Transverse colon (tissue), 4 donors: ENCODE measurements around the gene ATRN. TPM values are rescaled to one million over a fixed set of nuclear protein-coding genes. Genes with fewer than 3 reads are reported as not detected.

ENCODE experiments used
- DNase-seq: peaks from one replicate; pipeline ENCODE4 v3.0.0-alpha.2; 2019
- H3K27ac ChIP-seq, 4 donors: fragments of 200-600 bp; sonication (generic); 2 replicates each; pipeline ENCODE4 v1.5.1; 2016 to 2018; ENCODE audit warnings: inconsistent platforms in 4 of 4
- H3K27me3 ChIP-seq: fragments of 200-600 bp; sonication (generic); 2 replicates; pipeline ENCODE4 v1.5.1; 2017; ENCODE audit warnings: inconsistent platforms
- H3K36me3 ChIP-seq, 4 donors: fragments of 200-600 bp; sonication (generic); 2 replicates each; pipeline ENCODE4 v1.5.1; 2017 to 2019; ENCODE audit warnings: inconsistent platforms in 4 of 4
- H3K4me1 ChIP-seq, 4 donors: fragments of 200-600 bp; sonication (generic); 2 replicates each; pipeline ENCODE4 v1.5.1; 2017 to 2020; ENCODE audit warnings: inconsistent platforms in 4 of 4
- H3K4me3 ChIP-seq, 4 donors: fragments of 200-600 bp; sonication (generic); 1 replicate in 1 of 4; 2 replicates in 3 of 4; pipeline versions ENCODE4 v1.5.1 to v1.6.1; 2017 to 2019; ENCODE audit warnings: inconsistent platforms in 4 of 4
- H3K9me3 ChIP-seq, 2 donors: fragments of 200-600 bp; sonication (generic); 2 replicates each; pipeline ENCODE4 v1.5.1; 2017 to 2019; ENCODE audit warnings: inconsistent platforms in 2 of 2
- EP300 ChIP-seq: sonication (generic); formaldehyde crosslinking; IDR thresholded peaks from one replicate; pipeline ENCODE4 v1.6.1; 2017; ENCODE audit warnings: antibody characterized with exemption, low read depth
- POLR2A ChIP-seq: fragments of 450-650 bp; IDR thresholded peaks from one replicate; pipeline ENCODE4 v1.6.1; 2016; ENCODE audit warnings: antibody characterized with exemption, mild to moderate bottlenecking, moderate library complexity
- POLR2AphosphoS5 ChIP-seq, 3 donors: sonication (generic); formaldehyde crosslinking; IDR thresholded peaks; one replicate each; pipeline ENCODE4 v1.6.1; 2016; ENCODE audit warnings: antibody characterized with exemption in 3 of 3
- WGBS, 2 donors: methylation state at CpG; one replicate each; pipeline ENCODE4 v1.1.5; 2018; ENCODE audit warnings: low coverage in 1 of 2; 5-methylcytosine and 5-hydroxymethylcytosine counted together
- in situ Hi-C, 4 donors: fragments of 200-750 bp; cut with MboI; loops; one replicate each; pipeline versions ENCODE4 v1.15.0 to v1.15.1; 2017; ENCODE audit warnings: low sequenced_read_pairs in 3 of 4, low pct_ligation_motif_present in 1 of 4, low pct_unique_long_range_greater_than_20kb in 1 of 4
- intact Hi-C: fragments of 100-400 bp; cut with DNase I; formaldehyde crosslinking; loops from one replicate; pipeline ENCODE4 v1.15.1; 2023; ENCODE audit warnings: low total_unique reads
- total RNA-seq, 4 donors: library from RNA; depleted of rRNA; stranded (reverse); fragments of >200 nt; gene quantifications; one replicate each; pipeline ENCODE4 v1.1.0, GENCODE V29; 2016
- TF ChIP-seq, protein P1 (sequence below), 5 experiments: fragments of 200-600 bp in 3 of 5; fragments of 450-650 bp in 2 of 5; sonication (generic) in 3 of 5; IDR thresholded peaks; 1 replicate in 2 of 5; 2 replicates in 3 of 5; pipeline ENCODE4 v1.5.1; 2016 to 2017; ENCODE audit warnings: antibody characterized with exemption in 5 of 5, inconsistent platforms in 3 of 5, mild to moderate bottlenecking in 2 of 5, moderate library complexity in 1 of 5

The ATRN gene
- total RNA-seq, 4 donors from 2014 or later = 6.8 to 24.7 (median 15.9) TPM

DNA sequence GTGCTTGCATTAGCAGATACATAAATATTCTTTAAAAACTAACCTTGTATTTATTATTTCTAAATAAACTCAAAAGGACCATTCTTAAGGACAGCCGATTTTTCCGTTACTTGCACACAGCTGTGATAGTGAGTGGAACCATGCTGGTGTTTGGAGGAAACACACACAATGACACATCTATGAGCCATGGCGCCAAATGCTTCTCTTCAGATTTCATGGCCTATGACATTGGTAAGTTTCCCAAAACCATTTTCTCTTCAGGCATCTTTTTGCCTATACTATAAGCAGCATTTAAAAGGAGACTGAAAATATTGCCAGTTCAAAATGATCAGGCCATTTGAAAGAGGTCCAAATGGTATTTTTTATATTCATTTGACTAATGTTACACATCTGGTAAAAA is 92.3 kb downstream of the ATRN start:
- no peak overlapping the region for H3K27ac ChIP-seq
- intact Hi-C loops = no loop called here
- H3K9me3 ChIP-seq = no peaks in the 10 kb centered on the region
- TF ChIP-seq, protein P1, sequence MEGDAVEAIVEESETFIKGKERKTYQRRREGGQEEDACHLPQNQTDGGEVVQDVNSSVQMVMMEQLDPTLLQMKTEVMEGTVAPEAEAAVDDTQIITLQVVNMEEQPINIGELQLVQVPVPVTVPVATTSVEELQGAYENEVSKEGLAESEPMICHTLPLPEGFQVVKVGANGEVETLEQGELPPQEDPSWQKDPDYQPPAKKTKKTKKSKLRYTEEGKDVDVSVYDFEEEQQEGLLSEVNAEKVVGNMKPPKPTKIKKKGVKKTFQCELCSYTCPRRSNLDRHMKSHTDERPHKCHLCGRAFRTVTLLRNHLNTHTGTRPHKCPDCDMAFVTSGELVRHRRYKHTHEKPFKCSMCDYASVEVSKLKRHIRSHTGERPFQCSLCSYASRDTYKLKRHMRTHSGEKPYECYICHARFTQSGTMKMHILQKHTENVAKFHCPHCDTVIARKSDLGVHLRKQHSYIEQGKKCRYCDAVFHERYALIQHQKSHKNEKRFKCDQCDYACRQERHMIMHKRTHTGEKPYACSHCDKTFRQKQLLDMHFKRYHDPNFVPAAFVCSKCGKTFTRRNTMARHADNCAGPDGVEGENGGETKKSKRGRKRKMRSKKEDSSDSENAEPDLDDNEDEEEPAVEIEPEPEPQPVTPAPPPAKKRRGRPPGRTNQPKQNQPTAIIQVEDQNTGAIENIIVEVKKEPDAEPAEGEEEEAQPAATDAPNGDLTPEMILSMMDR (IDR thresholded peaks at IDR 0.05) = no peak
- no peak for TF ChIP-seq POLR2A
- no peak for TF ChIP-seq EP300
- TF ChIP-seq POLR2AphosphoS5 (IDR thresholded peaks at IDR 0.05) = no peak
- in situ Hi-C loops = no loop called here
- H3K36me3 ChIP-seq = no peaks in the 10 kb centered on the region
- DNase-seq = no peak
- H3K4me1 ChIP-seq = no peaks in the 10 kb centered on the region
- WGBS, 2 donors = 52 to 86% methylated on average over 3 of the region's 3 CpGs
- H3K27me3 ChIP-seq = no peaks in the 10 kb centered on the region
- H3K4me3 ChIP-seq = no peak overlapping the region

DNA sequence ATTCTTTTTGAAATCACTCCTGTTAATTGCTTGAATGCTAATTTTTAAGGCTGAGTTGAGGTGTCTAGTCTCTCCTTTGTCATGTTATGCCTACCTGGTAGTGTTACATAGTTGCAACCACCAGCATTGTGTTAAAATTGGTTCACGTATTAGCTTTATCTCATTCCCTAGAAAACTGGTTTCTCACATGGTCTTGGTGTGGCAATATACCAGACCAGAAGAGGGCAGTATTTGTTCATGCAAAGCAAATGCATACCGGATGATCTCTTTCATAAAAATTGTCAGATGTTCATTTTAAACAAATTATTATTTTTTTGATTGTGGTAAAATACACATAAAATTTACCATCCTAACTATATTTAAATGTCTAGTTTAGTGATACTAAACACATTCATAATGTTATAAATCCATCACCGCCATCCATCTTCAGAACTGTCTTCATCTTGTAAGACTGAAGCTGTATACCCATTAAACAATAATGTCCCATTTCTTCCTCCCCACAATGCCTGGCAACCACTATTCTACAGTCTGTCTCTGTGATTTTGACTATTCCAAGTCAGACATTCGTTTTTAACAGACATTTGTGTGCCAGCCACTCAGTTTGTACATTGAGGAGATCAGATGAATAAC is 92.8 kb downstream of the ATRN start:
- Histone ChIP-seq H3K4me1 (no peaks in the 10 kb centered on the region), H3K4me3 (no peak overlapping the region), H3K27ac (no peak overlapping the region), H3K9me3 (no peaks in the 10 kb centered on the region), H3K27me3 (no peaks in the 10 kb centered on the region), H3K36me3 (no peaks in the 10 kb centered on the region)
- in situ Hi-C loops (no loop called here), intact Hi-C loops (no loop called here)
- 58 to 62% methylated on average over 4 of the region's 4 CpGs for WGBS, 2 donors
- TF ChIP-seq, protein P1 (IDR thresholded peaks at IDR 0.05) = peak; percentile 47 to 64 (median 53)
- no peak for TF ChIP-seq EP300
- DNase-seq = no peak

DNA sequence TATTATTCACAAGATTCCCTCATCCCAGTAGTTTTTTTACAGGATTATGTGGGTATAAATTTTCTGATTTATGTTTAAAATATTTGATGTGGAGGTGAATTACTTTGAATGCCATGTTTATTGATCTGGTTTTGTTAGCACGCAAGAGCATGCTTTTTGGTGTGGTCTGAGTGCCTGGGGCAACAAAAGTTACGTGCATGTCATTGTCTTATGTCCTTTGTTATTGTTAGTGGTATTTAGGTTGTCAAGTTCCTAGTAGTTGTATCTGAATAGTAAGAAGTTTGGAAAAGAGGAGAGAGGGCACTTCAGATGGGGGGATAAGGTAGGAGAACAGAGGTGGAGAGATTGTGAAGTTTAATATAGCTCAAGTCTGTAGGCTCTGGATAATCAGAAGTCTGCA is 95.0 kb downstream of the ATRN start:
- no peaks in the 10 kb centered on the region for H3K4me1 ChIP-seq
- whole genome bisulfite sequencing, 2 donors = 98 to 100% methylated on average over 2 of the region's 2 CpGs
- DNase-seq = no peak
- intact Hi-C loops (no loop called here), in situ Hi-C loops (no loop called here)
- no peak overlapping the region for H3K27ac ChIP-seq
- no peaks in the 10 kb centered on the region for H3K36me3 ChIP-seq
- TF ChIP-seq, protein P1 (IDR thresholded peaks at IDR 0.05) = no peak
- TF ChIP-seq POLR2AphosphoS5 (IDR thresholded peaks at IDR 0.05) (no peak), POLR2A (no peak), EP300 (no peak)
- H3K9me3 ChIP-seq = no peaks in the 10 kb centered on the region
- H3K4me3 ChIP-seq = no peak overlapping the region
- H3K27me3 ChIP-seq = no peaks in the 10 kb centered on the region

DNA sequence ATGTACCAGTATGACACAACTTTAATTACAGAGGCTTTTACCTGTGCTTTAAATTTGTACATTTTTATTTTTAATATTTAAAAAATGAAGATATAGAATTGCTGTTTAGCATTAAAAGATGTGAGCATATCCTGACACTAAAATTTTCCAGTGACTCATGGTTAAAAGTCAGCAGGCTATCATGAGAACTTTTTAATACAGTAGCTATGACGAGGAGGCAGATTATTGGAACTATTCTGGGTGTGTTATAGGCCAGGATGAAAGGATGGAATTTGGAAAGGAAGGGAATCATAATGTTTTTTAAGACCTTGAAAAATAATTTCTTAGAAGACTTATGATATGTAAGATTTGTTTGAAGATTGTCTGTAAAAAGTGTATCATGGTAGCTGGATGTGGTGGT is 101.3 kb downstream of the ATRN start:
- DNase-seq = no peak
- H3K36me3 ChIP-seq = peaks cover 0 to 25% (median 3%) of the 10 kb centered on the region in 4 donors
- TF ChIP-seq POLR2A (no peak), EP300 (no peak), POLR2AphosphoS5 (IDR thresholded peaks at IDR 0.05) (no peak)
- TF ChIP-seq, protein P1 (IDR thresholded peaks at IDR 0.05) = no peak
- H3K9me3 ChIP-seq = no peaks in the 10 kb centered on the region
- no peaks in the 10 kb centered on the region for H3K4me1 ChIP-seq
- no peaks in the 10 kb centered on the region for H3K27me3 ChIP-seq
- no peak overlapping the region for H3K27ac ChIP-seq
- H3K4me3 ChIP-seq = no peak overlapping the region
- 69 to 89% methylated on average over 1 of the region's 1 CpG for WGBS, 2 donors
- intact Hi-C loops (no loop called here), in situ Hi-C loops (no loop called here)
